SU-DHL-6 (cell line): ENCODE data around the gene MED23.

Experiments
- EZH2phosphoT487 ChIP-seq: fragments of 200-600 bp; sonication (generic), shearing (Covaris generic); conservative IDR thresholded peaks from 2 replicates; pipeline ENCODE4 v1.6.1; 2018; ENCODE audit warnings: mild to moderate bottlenecking, antibody characterized with exemption, low read length, moderate library complexity, mixed read lengths
- TF ChIP-seq, protein P1 (sequence below): fragments of 200-600 bp; sonication (generic); IDR thresholded peaks from one replicate; pipeline ENCODE4 v1.5.1; 2017; ENCODE audit warnings: antibody characterized with exemption, mild to moderate bottlenecking, low read length, moderate library complexity; ENCODE audit not compliant: insufficient read depth, poor library complexity, severe bottlenecking

DNA sequence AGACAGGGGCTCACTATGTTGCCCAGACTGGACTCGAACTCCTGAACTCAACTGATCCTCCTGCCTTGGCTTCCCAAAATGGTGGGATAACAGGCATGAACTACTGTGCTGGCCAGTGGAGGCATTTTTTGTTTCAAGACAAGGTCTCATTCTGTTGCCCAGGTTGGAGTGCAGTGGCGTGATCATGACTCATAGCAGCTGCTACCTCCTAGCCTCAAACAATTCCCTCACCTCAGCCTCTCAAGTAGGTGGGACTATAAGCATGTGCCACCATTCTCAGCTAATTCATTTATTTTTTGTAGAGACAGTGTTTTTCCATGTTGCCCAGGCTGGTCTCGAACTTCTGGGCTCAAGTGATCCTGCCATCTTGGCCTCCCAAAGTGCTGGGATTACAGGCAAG is 26.3 kb upstream of the MED23 start:
- TF ChIP-seq EZH2phosphoT487, result no peak
- TF ChIP-seq, protein P1, sequence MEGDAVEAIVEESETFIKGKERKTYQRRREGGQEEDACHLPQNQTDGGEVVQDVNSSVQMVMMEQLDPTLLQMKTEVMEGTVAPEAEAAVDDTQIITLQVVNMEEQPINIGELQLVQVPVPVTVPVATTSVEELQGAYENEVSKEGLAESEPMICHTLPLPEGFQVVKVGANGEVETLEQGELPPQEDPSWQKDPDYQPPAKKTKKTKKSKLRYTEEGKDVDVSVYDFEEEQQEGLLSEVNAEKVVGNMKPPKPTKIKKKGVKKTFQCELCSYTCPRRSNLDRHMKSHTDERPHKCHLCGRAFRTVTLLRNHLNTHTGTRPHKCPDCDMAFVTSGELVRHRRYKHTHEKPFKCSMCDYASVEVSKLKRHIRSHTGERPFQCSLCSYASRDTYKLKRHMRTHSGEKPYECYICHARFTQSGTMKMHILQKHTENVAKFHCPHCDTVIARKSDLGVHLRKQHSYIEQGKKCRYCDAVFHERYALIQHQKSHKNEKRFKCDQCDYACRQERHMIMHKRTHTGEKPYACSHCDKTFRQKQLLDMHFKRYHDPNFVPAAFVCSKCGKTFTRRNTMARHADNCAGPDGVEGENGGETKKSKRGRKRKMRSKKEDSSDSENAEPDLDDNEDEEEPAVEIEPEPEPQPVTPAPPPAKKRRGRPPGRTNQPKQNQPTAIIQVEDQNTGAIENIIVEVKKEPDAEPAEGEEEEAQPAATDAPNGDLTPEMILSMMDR, result no peak
